ENCODE results near the gene KRT78.

Gene KRT78

GRCh38 chr12:52812073-52812400, 36.8 kb downstream of the KRT78 start:
- no peak for DNase-seq (ENCODE audit: low read depth)

- DNase-seq (ENCODE audit: low read depth) = no peak
These were observed 37.4 kb downstream of the KRT78 start for GRCh38 chr12:52811191-52812072.

- DNase-seq (ENCODE audit: low read depth) = no peak
These were observed 38.2 kb downstream of the KRT78 start for GRCh38 chr12:52810554-52810953.

GRCh38 chr12:52809166-52809565, 39.6 kb downstream of the KRT78 start:
- no peak for DNase-seq (ENCODE audit: low read depth)

- no peak for DNase-seq (ENCODE audit: low read depth)
These were observed 40.1 kb downstream of the KRT78 start for GRCh38 chr12:52808573-52809160.

GRCh38 chr12:52807544-52808470, 41.0 kb downstream of the KRT78 start:
- DNase-seq (ENCODE audit: low read depth) = no peak

GRCh38 chr12:52806821-52807543, 41.8 kb downstream of the KRT78 start:
- DNase-seq (ENCODE audit: low read depth) = no peak

GRCh38 chr12:52806169-52806811, 42.5 kb downstream of the KRT78 start:
- no peak for DNase-seq (ENCODE audit: low read depth)

- DNase-seq (ENCODE audit: low read depth) = no peak
These were observed 43.1 kb downstream of the KRT78 start for GRCh38 chr12:52805739-52806138.

GRCh38 chr12:52805000-52805399, 43.8 kb downstream of the KRT78 start:
- DNase-seq (ENCODE audit: low read depth) = no peak

GRCh38 chr12:52802442-52802841, 46.4 kb downstream of the KRT78 start:
- no peak for DNase-seq (ENCODE audit: low read depth)

GRCh38 chr12:52801773-52802172, 47.0 kb downstream of the KRT78 start:
- no peak for DNase-seq (ENCODE audit: low read depth)

GRCh38 chr12:52800259-52800917, 48.4 kb downstream of the KRT78 start:
- DNase-seq (ENCODE audit: low read depth) = no peak

GRCh38 chr12:52799505-52800211, 49.1 kb downstream of the KRT78 start:
- DNase-seq (ENCODE audit: low read depth) = no peak

GRCh38 chr12:52798671-52799504, 49.9 kb downstream of the KRT78 start:
- no peak for DNase-seq (ENCODE audit: low read depth)

GRCh38 chr12:52798003-52798670, 50.7 kb downstream of the KRT78 start:
- no peak for DNase-seq (ENCODE audit: low read depth)

- DNase-seq (ENCODE audit: low read depth) = no peak
These were observed 51.3 kb downstream of the KRT78 start for GRCh38 chr12:52797529-52797894.

GRCh38 chr12:52796839-52797528, 51.8 kb downstream of the KRT78 start:
- no peak for DNase-seq (ENCODE audit: low read depth)
